BE2C (cell line): ENCODE data around the gene PGAM1.

Experiments
- DNase-seq: peaks from one replicate; pipeline ENCODE4 v3.0.0-alpha.2; 2020
- H3K27me3 ChIP-seq: fragments of 250-450 bp; sonication (Bioruptor Pico); 2 replicates; pipeline ENCODE4 v1.5.1; 2020; ENCODE audit warnings: mild to moderate bottlenecking
- H3K36me3 ChIP-seq: fragments of 250-450 bp; sonication (Bioruptor Pico); 2 replicates; pipeline ENCODE4 v1.5.1; 2020; ENCODE audit warnings: mild to moderate bottlenecking
- H3K4me1 ChIP-seq: fragments of 250-450 bp; sonication (Bioruptor Pico); 2 replicates; pipeline ENCODE4 v1.5.1; 2020
- H3K4me3 ChIP-seq: 2 replicates; pipeline ENCODE4 v1.5.1; 2011; ENCODE audit warnings: low read depth, low read length
- H3K9me3 ChIP-seq: fragments of 250-450 bp; sonication (Bioruptor Pico); 2 replicates; pipeline ENCODE4 v1.5.1; 2020
- TF ChIP-seq, protein P1 (sequence below): IDR thresholded peaks from 2 replicates; pipeline ENCODE4 v1.5.1; 2012; ENCODE audit warnings: mild to moderate bottlenecking, low read depth, low read length

Gene PGAM1

DNA sequence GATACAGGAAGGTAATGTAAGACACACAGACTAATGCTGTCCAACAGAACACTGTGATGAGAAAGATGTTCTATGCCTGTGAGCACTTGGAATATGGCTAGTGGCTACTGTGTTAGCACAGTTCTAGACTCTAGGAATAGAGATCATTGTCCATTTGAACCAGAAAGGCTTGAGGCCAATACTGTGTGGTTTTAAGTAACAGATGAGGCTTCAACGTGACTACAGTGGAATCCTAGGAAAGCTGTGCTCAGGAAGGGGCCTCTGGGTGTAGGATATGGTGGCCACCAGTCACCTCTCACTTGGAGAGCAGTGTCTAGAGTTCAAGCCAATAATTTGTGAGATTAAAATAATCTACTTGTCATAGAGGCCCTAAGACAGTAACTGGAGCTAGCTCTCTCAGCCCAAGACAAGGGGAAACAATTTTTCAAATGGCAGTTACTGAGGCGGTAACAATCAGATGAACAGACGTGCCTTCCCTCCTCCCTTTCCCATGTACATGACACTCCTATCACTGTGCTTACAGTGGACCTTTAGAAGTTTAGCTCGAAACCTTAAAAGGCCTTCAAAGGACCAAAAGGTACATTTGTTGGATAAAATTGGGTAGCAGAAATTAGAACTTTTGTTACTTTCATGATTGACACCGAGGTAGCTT lies 30.2 kb downstream of the PGAM1 start:
- Histone ChIP-seq H3K36me3 (peaks cover 77% of the 10 kb centered on the region), H3K9me3 (no peaks in the 10 kb centered on the region), H3K4me3 (no peak overlapping the region), H3K4me1 (peaks cover 3% of the 10 kb centered on the region; the same call in 1 of the 2 replicates), H3K27me3 (no peaks in the 10 kb centered on the region; the same call in 1 of the 2 replicates)
- TF ChIP-seq, protein P1, sequence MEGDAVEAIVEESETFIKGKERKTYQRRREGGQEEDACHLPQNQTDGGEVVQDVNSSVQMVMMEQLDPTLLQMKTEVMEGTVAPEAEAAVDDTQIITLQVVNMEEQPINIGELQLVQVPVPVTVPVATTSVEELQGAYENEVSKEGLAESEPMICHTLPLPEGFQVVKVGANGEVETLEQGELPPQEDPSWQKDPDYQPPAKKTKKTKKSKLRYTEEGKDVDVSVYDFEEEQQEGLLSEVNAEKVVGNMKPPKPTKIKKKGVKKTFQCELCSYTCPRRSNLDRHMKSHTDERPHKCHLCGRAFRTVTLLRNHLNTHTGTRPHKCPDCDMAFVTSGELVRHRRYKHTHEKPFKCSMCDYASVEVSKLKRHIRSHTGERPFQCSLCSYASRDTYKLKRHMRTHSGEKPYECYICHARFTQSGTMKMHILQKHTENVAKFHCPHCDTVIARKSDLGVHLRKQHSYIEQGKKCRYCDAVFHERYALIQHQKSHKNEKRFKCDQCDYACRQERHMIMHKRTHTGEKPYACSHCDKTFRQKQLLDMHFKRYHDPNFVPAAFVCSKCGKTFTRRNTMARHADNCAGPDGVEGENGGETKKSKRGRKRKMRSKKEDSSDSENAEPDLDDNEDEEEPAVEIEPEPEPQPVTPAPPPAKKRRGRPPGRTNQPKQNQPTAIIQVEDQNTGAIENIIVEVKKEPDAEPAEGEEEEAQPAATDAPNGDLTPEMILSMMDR, result no peak
- DNase-seq, result no peak

DNA sequence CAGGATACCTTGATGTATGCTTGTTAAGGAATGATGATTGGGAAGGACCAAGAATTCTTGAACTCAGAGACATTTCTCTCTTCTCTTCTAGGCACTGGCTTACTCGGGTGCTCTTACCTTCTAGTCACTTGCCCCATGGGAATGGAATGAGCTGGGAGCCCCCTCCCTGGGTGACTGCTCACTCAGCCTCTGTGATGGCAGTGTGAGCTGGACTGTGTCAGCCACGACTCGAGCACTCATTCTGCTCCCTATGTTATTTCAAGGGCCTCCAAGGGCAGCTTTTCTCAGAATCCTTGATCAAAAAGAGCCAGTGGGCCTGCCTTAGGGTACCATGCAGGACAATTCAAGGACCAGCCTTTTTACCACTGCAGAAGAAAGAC lies 30.7 kb downstream of the PGAM1 start:
- H3K9me3 ChIP-seq, result no peaks in the 10 kb centered on the region
- no peak overlapping the region for H3K4me3 ChIP-seq
- no peak for DNase-seq
- no peaks in the 10 kb centered on the region; the same call in 1 of the 2 replicates for H3K27me3 ChIP-seq
- H3K36me3 ChIP-seq, result peaks cover 79% of the 10 kb centered on the region
- peaks cover 3% of the 10 kb centered on the region; the same call in 1 of the 2 replicates for H3K4me1 ChIP-seq
- TF ChIP-seq, protein P1, result no peak

DNA sequence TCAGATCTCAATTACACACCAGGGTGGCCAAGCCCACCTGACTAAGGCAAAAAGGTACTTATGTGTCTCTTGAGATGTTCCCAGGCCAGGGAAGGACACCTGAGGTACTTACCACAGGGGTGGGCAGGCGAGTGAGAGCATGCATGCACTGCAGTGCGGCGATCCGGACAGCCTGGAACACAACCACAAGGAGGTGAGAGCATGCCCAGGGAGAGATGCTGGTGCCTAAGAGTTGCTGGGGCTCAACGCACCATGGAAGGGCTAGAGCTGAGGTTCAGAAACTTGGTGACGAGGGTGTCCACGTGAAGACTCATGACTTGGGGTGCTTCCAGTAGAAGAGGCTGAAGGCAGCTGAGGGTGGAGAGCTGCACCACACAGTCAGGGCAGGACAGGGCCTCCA lies 33.1 kb downstream of the PGAM1 start:
- peaks cover 3% of the 10 kb centered on the region; the same call in 1 of the 2 replicates for H3K4me1 ChIP-seq
- DNase-seq, result no peak
- peaks cover 92% of the 10 kb centered on the region for H3K36me3 ChIP-seq
- H3K27me3 ChIP-seq, result no peaks in the 10 kb centered on the region; the same call in 1 of the 2 replicates
- H3K9me3 ChIP-seq, result no peaks in the 10 kb centered on the region
- TF ChIP-seq, protein P1, result no peak
- no peak overlapping the region for H3K4me3 ChIP-seq

DNA sequence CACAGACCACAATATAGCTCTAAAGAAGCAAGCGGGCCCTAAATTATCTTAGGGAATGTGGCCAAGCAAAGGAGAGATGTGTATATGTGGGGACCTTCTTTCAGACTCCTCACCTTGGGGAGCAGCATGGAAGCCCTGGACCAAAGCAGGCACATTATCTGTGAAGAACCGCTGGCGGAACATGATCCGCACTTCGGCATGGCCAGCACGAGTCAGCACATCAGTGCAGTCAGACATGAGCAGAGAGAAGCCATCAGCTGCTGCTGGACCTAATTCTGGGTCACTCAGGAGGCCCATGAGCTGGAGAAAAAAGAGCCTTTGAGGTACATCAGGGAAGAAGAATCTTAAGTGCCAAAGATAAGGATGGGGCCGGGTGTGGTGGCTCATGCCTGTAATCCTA lies 33.9 kb downstream of the PGAM1 start:
- Histone ChIP-seq H3K36me3 (peaks cover 88% of the 10 kb centered on the region), H3K4me3 (no peak overlapping the region), H3K9me3 (no peaks in the 10 kb centered on the region), H3K27me3 (no peaks in the 10 kb centered on the region; the same call in 1 of the 2 replicates), H3K4me1 (no peaks in the 10 kb centered on the region)
- no peak for DNase-seq
- TF ChIP-seq, protein P1, result no peak

DNA sequence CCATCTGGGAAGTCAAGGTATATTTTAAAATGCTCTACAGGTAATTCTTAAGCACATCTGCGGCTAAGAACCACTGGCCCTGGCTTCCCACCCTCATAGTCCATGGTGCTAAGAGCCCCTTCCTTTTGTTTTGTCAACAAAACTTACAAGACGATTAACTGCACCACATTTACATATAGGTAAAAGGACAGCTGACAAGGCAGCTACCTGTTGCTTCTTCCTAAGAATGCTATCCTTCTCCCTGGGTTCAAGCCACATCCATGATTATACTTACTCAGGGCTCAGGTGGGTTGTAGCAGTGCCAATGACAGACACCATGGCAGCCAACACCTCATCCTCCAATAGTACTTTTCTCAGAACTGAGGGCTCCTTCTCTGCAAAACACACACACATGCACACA lies 36.3 kb downstream of the PGAM1 start:
- DNase-seq, result no peak
- no peaks in the 10 kb centered on the region; the same call in 1 of the 2 replicates for H3K27me3 ChIP-seq
- H3K9me3 ChIP-seq, result no peaks in the 10 kb centered on the region
- TF ChIP-seq, protein P1, result no peak
- peaks cover 71% of the 10 kb centered on the region for H3K36me3 ChIP-seq
- no peak overlapping the region for H3K4me3 ChIP-seq
- no peaks in the 10 kb centered on the region for H3K4me1 ChIP-seq

DNA sequence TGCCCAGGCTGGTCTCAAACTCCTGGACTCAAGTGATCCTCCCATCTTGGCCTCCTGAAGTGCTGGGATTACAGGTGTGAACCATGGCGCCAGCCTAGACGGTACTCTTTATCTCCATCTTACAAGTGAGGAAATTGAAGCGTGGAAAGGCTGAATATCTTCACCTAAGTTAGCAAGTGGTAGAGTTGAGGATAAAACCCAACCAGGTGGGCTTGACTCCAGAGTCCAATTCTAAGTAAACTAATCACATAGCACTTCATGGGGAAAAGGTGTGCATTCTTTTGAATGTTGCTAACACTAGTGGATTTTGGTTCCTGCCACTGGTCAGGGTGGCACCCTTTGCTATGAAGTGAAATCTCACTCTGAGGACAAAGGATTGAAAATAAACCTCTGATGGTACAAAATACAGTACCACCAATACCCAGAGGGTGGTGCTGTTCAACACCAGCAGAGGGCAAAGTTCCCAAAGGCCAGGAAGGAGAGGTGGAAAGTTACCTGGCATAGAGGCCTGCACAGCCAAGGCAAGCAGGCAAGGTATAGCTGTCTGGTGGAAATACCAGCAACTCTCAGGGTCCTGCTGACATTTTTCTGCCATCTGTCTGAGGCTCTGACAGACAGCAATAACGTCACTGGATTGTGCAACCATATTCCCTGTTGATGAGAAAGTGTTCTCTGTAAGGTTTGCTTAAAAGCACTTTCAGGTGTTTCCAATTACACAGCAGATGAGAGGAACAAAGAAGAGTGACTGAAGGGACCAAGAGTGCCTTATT lies 37.6 kb downstream of the PGAM1 start:
- Histone ChIP-seq H3K36me3 (peaks cover 65% of the 10 kb centered on the region), H3K4me1 (no peaks in the 10 kb centered on the region)
- peak; percentile 49 for DNase-seq

More for the DNA sequence above, 37.6 kb downstream of the PGAM1 start:
- Histone ChIP-seq H3K4me3 (no peak overlapping the region), H3K27me3 (no peaks in the 10 kb centered on the region; the same call in 1 of the 2 replicates), H3K9me3 (no peaks in the 10 kb centered on the region)
- TF ChIP-seq, protein P1, result peak; percentile 88
